ENCODE data around the gene MRPL44. TPM values are rescaled to one million over a fixed set of nuclear protein-coding genes. Genes with fewer than 3 reads are reported as not detected.
A peak's percentile ranks its signal among the peaks of the same experiment; 100 is the strongest.

MRPL44 gene
- total and polyA plus RNA-seq, 2 of the 13 experiments (the other 11 are each of a cell fraction or from before 2014, with no cell fraction given) = 38.4 to 78.0 TPM

DNA sequence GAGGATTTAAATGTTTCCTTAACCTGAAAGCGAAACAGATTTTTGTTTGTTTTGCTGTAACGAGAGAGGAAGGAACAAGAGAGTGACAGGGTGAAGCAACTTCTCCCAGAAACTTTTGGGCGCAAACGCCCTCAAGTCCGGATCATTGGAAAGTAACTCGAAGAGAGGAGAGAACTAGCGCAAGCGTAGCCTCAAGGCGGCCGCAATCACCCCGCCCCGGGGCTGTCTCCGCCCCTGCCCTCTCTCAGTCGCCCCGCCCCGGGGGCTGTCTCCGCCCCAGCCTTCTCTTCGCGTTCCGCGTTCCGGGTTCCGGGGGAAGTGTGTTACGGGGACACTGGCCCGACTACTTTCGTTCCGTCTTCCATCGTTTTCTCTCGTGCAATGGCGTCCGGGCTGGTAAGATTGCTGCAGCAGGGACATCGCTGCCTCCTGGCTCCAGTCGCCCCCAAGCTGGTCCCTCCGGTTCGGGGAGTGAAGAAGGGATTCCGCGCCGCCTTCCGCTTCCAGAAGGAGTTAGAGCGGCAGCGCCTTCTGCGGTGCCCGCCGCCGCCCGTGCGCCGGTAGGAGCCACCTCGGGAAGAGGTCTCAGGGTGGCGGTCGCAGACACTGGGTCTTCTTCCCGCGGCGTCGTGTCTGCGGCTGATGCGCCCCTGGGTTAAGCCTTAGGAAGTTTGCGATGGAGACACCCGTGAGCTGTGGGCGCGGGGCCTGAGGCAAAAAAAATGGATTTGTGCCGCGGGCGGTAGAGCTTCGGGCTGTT lies at the start of gene MRPL44 (continued):
- TF ChIP-seq ZNF407 (CRISPR knock-in tag; IDR thresholded peaks at IDR 0.05; ENCODE audit: not compliant biosample characterization) = peak; percentile 99
- TF ChIP-seq ZNF619 (CRISPR knock-in tag; IDR thresholded peaks at IDR 0.05) = peak; percentile 94
- TF ChIP-seq REPIN1 (CRISPR knock-in tag; IDR thresholded peaks at IDR 0.05; ENCODE audit: borderline replicate concordance, low read depth) = peak; percentile 99
- TF ChIP-seq ZSCAN31 (CRISPR knock-in tag; IDR thresholded peaks at IDR 0.05; ENCODE audit: low read depth) = peak; percentile 99
- TF ChIP-seq ZNF652 (CRISPR knock-in tag; IDR thresholded peaks at IDR 0.05; ENCODE audit: borderline replicate concordance, low read depth) = peak; percentile 67; the same call in 1 of the 2 replicates
- TF ChIP-seq ZNF770 (CRISPR knock-in tag; IDR thresholded peaks at IDR 0.05) = peak; percentile 87
- no peak for TF ChIP-seq PREB (CRISPR knock-in tag; IDR thresholded peaks at IDR 0.05)
- TF ChIP-seq JARID2 (CRISPR knock-in tag; IDR thresholded peaks at IDR 0.05; ENCODE audit: insufficient replicate concordance) = peak; percentile 97
- TF ChIP-seq RAD21 (CRISPR knock-in tag; IDR thresholded peaks at IDR 0.05) = no peak; the same call in none of the 2 replicates
- TF ChIP-seq MAFK (conservative IDR thresholded peaks at IDR 0.05 in 1 of 2, IDR thresholded peaks at IDR 0.05 in 1 of 2; ENCODE audit: low read length in 2 of 2) = no peak
- peak; percentile 92; the same call in 1 of the 2 replicates for TF ChIP-seq NFKB2 (CRISPR knock-in tag; IDR thresholded peaks at IDR 0.05; ENCODE audit: borderline replicate concordance)
- 0 out of 2 replicates have a peak, but pooled peaks have one; percentile 66 for TF ChIP-seq ZUFSP (CRISPR knock-in tag; IDR thresholded peaks at IDR 0.05; ENCODE audit: borderline replicate concordance)

Measured in HepG2 (cell line).